Measurements from ENCODE around the gene ERBB4. TPM values are rescaled to one million over a fixed set of nuclear protein-coding genes. Genes with fewer than 3 reads are reported as not detected.

ERBB4 gene
- total and polyA plus RNA-seq, 7 donors: 0.07 to 7.5 (median 2.0) TPM

GRCh38 chr2:212423089-212423488 lies 115.5 kb downstream of the ERBB4 start:
- no peak overlapping the region for H3K27ac ChIP-seq
- H3K4me1 ChIP-seq: no peaks in the 10 kb centered on the region
- H3K9me3 ChIP-seq: peaks cover 3% of the 10 kb centered on the region
- H3K27me3 ChIP-seq (ENCODE audit: insufficient read depth in 3 of 3, low read length in 2 of 3): no peaks in the 10 kb centered on the region
- H3K36me3 ChIP-seq (ENCODE audit: insufficient read depth in 1 of 2, low read depth in 1 of 2): no peaks in the 10 kb centered on the region
- no peak for DNase-seq
- no peak overlapping the region for H3K4me3 ChIP-seq
- no peak for ATAC-seq
- 56 to 68% (median 65%) methylated on average over 1 of the region's 1 CpG for WGBS, 3 donors
- intact Hi-C loops (cut with DNase I): no loop called here
- no peak for TF ChIP-seq CTCF (IDR thresholded peaks at IDR 0.05)

- H3K36me3 ChIP-seq (ENCODE audit: insufficient read depth in 1 of 2, low read depth in 1 of 2): no peaks in the 10 kb centered on the region
- no peak for ATAC-seq
- H3K4me3 ChIP-seq: no peak overlapping the region
- intact Hi-C loops (cut with DNase I): no loop called here
- DNase-seq: no peak
- no peak for TF ChIP-seq CTCF (IDR thresholded peaks at IDR 0.05)
- no peaks in the 10 kb centered on the region for H3K27me3 ChIP-seq (ENCODE audit: insufficient read depth in 3 of 3, low read length in 2 of 3)
- no peak overlapping the region for H3K27ac ChIP-seq
- H3K4me1 ChIP-seq: no peaks in the 10 kb centered on the region
- whole genome bisulfite sequencing, 3 donors: 81 to 89% (median 87%) methylated on average over 4 of the region's 4 CpGs
- H3K9me3 ChIP-seq: peaks cover 3% of the 10 kb centered on the region
Observed at GRCh38 chr2:212421556-212422334, 116.9 kb downstream of the ERBB4 start.

GRCh38 chr2:212416086-212416485 lies 122.5 kb downstream of the ERBB4 start:
- DNase-seq (no peak), ATAC-seq (no peak)
- Histone ChIP-seq H3K27ac (no peak overlapping the region), H3K4me3 (no peak overlapping the region), H3K36me3 (ENCODE audit: insufficient read depth in 1 of 2, low read depth in 1 of 2) (no peaks in the 10 kb centered on the region), H3K27me3 (ENCODE audit: insufficient read depth in 3 of 3, low read length in 2 of 3) (no peaks in the 10 kb centered on the region), H3K4me1 (peaks cover 6% of the 10 kb centered on the region), H3K9me3 (no peaks in the 10 kb centered on the region)
- intact Hi-C loops (cut with DNase I): no loop called here
- TF ChIP-seq CTCF (IDR thresholded peaks at IDR 0.05): no peak
- WGBS, 3 donors: 87 to 91% (median 88%) methylated on average over 3 of the region's 3 CpGs

- Histone ChIP-seq H3K27me3 (ENCODE audit: insufficient read depth in 3 of 3, low read length in 2 of 3) (no peaks in the 10 kb centered on the region), H3K4me1 (peaks cover 6% of the 10 kb centered on the region), H3K27ac (no peak overlapping the region), H3K9me3 (no peaks in the 10 kb centered on the region), H3K36me3 (ENCODE audit: insufficient read depth in 1 of 2, low read depth in 1 of 2) (no peaks in the 10 kb centered on the region), H3K4me3 (no peak overlapping the region)
- TF ChIP-seq CTCF (IDR thresholded peaks at IDR 0.05): no peak
- WGBS, 3 donors: 34 to 53% (median 34%) methylated on average over 4 of the region's 4 CpGs
- intact Hi-C loops (cut with DNase I): no loop called here
- no peak for ATAC-seq
- DNase-seq: no peak
Observed at GRCh38 chr2:212414767-212415211, 123.8 kb downstream of the ERBB4 start.

GRCh38 chr2:212409560-212409959 lies 129.0 kb downstream of the ERBB4 start:
- WGBS, 3 donors: 48 to 67% (median 57%) methylated on average over 1 of the region's 1 CpG
- intact Hi-C loops (cut with DNase I): no loop called here
- Histone ChIP-seq H3K9me3 (no peaks in the 10 kb centered on the region), H3K27me3 (ENCODE audit: insufficient read depth in 3 of 3, low read length in 2 of 3) (no peaks in the 10 kb centered on the region), H3K4me1 (peaks cover 5% of the 10 kb centered on the region), H3K4me3 (no peak overlapping the region), H3K27ac (no peak overlapping the region), H3K36me3 (ENCODE audit: insufficient read depth in 1 of 2, low read depth in 1 of 2) (no peaks in the 10 kb centered on the region)
- DNase-seq (no peak), ATAC-seq (no peak)
- no peak for TF ChIP-seq CTCF (IDR thresholded peaks at IDR 0.05)
